SK-N-SH treated with all-trans-retinoic acid at 6 μM for 48 hours (cell line): ENCODE measurements around the gene UPK3A.
"Not testable (repeated sequence)": the region's sequence is repeated elsewhere in the genome, so short reads cannot be mapped to it uniquely, and the experiment has no call there.

ENCODE experiments used
- ATAC-seq: fragments of 200-7000 bp; cut with Tn5 transposase; 3 replicates; pipeline ENCODE4 v1.9.1; 2020; ENCODE audit warnings: mild to moderate bottlenecking, moderate library complexity
- ARNTL ChIP-seq: fragments of 450-650 bp; formaldehyde crosslinking; IDR thresholded peaks from 2 replicates; pipeline ENCODE4 v1.5.0; 2020; ENCODE audit warnings: low read depth, mild to moderate bottlenecking, moderate library complexity, borderline replicate concordance
- BACH2 ChIP-seq: fragments of 250-450 bp; sonication (Bioruptor Pico); IDR thresholded peaks from 2 replicates; pipeline ENCODE4 v1.9.0; 2021; ENCODE audit warnings: mild to moderate bottlenecking, borderline replicate concordance
- CSRNP3 ChIP-seq: fragments of 250-450 bp; sonication (Bioruptor Pico); IDR thresholded peaks from 2 replicates; pipeline ENCODE4 v1.5.1; 2021; ENCODE audit warnings: mild to moderate bottlenecking, moderate library complexity
- ESRRG ChIP-seq: fragments of 250-450 bp; sonication (Bioruptor Pico); IDR thresholded peaks from 2 replicates; pipeline ENCODE4 v1.6.1; 2021; ENCODE audit warnings: mild to moderate bottlenecking
- GLIS3 ChIP-seq: fragments of 250-450 bp; sonication (Bioruptor Pico); IDR thresholded peaks from 2 replicates; pipeline ENCODE4 v1.5.0; 2020; ENCODE audit warnings: mild to moderate bottlenecking, moderate library complexity
- ISL1 ChIP-seq: fragments of 250-450 bp; sonication (Bioruptor Pico); IDR thresholded peaks from 2 replicates; pipeline ENCODE4 v2.1.2; 2022; ENCODE audit warnings: mild to moderate bottlenecking, moderate library complexity
- OSR1 ChIP-seq: fragments of 250-450 bp; sonication (Bioruptor Pico); IDR thresholded peaks from 2 replicates; pipeline ENCODE4 v1.8.0; 2022; ENCODE audit warnings: moderate library complexity, mild to moderate bottlenecking, inconsistent platforms
- PATZ1 ChIP-seq: fragments of 250-450 bp; sonication (Bioruptor Pico); IDR thresholded peaks from 2 replicates; pipeline ENCODE4 v1.8.0; 2020; ENCODE audit warnings: mild to moderate bottlenecking, moderate library complexity, borderline replicate concordance
- POU6F1 ChIP-seq: fragments of 250-450 bp; sonication (Bioruptor Pico); IDR thresholded peaks from 2 replicates; pipeline ENCODE4 v1.8.0; 2021; ENCODE audit warnings: low read depth, mild to moderate bottlenecking, moderate library complexity, borderline replicate concordance
- PPARA ChIP-seq: fragments of 250-450 bp; sonication (Bioruptor Pico); IDR thresholded peaks from 2 replicates; pipeline ENCODE4 v1.5.0; 2020; ENCODE audit warnings: mild to moderate bottlenecking, borderline replicate concordance
- RARB ChIP-seq: fragments of 250-450 bp; sonication (Bioruptor Pico); IDR thresholded peaks from 2 replicates; pipeline ENCODE4 v1.8.0; 2021; ENCODE audit warnings: mild to moderate bottlenecking, moderate library complexity
- SNAI2 ChIP-seq: fragments of 250-450 bp; sonication (Bioruptor Pico); IDR thresholded peaks from 2 replicates; pipeline ENCODE4 v1.5.0; 2020; ENCODE audit warnings: mild to moderate bottlenecking, moderate library complexity
- ZC3H10 ChIP-seq: fragments of 250-450 bp; sonication (Bioruptor Pico); IDR thresholded peaks from 2 replicates; pipeline ENCODE4 v1.5.1; 2021; ENCODE audit warnings: mild to moderate bottlenecking, moderate library complexity
- ZFP3 ChIP-seq: fragments of 250-450 bp; sonication (Bioruptor Pico); IDR thresholded peaks from 2 replicates; pipeline ENCODE4 v1.5.0; 2020; ENCODE audit warnings: mild to moderate bottlenecking, moderate library complexity
- ZFP30 ChIP-seq: fragments of 450-650 bp; formaldehyde crosslinking; IDR thresholded peaks from 2 replicates; pipeline ENCODE4 v1.5.0; 2022; ENCODE audit warnings: mild to moderate bottlenecking, moderate library complexity
- ZNF565 ChIP-seq: fragments of 450-650 bp; formaldehyde crosslinking; conservative IDR thresholded peaks from 2 replicates; pipeline ENCODE4 v1.5.0; 2020; ENCODE audit warnings: low read depth, mild to moderate bottlenecking, moderate library complexity
- ZNF8 ChIP-seq: fragments of 450-650 bp; formaldehyde crosslinking; IDR thresholded peaks from 2 replicates; pipeline ENCODE4 v1.5.0; 2020; ENCODE audit warnings: mild to moderate bottlenecking, moderate library complexity
- TF ChIP-seq, protein P1 (sequence below): fragments of 250-450 bp; sonication (Bioruptor Pico); IDR thresholded peaks from 2 replicates; pipeline ENCODE4 v1.5.0; 2020; ENCODE audit warnings: mild to moderate bottlenecking, moderate library complexity

Gene UPK3A

GRCh38 chr22:45259754-45260394, 24.9 kb upstream of the UPK3A start:
- TF ChIP-seq ZFP3 (CRISPR knock-in tag) (no peak), CSRNP3 (no peak), ZNF8 (CRISPR knock-in tag) (no peak), RARB (CRISPR knock-in tag) (no peak), SNAI2 (no peak), ZC3H10 (CRISPR knock-in tag) (no peak), ISL1 (CRISPR knock-in tag) (no peak), ZNF565 (no peak), BACH2 (no peak), OSR1 (CRISPR knock-in tag) (no peak), PPARA (CRISPR knock-in tag) (no peak), GLIS3 (CRISPR knock-in tag) (no peak)
- TF ChIP-seq, protein P1, sequence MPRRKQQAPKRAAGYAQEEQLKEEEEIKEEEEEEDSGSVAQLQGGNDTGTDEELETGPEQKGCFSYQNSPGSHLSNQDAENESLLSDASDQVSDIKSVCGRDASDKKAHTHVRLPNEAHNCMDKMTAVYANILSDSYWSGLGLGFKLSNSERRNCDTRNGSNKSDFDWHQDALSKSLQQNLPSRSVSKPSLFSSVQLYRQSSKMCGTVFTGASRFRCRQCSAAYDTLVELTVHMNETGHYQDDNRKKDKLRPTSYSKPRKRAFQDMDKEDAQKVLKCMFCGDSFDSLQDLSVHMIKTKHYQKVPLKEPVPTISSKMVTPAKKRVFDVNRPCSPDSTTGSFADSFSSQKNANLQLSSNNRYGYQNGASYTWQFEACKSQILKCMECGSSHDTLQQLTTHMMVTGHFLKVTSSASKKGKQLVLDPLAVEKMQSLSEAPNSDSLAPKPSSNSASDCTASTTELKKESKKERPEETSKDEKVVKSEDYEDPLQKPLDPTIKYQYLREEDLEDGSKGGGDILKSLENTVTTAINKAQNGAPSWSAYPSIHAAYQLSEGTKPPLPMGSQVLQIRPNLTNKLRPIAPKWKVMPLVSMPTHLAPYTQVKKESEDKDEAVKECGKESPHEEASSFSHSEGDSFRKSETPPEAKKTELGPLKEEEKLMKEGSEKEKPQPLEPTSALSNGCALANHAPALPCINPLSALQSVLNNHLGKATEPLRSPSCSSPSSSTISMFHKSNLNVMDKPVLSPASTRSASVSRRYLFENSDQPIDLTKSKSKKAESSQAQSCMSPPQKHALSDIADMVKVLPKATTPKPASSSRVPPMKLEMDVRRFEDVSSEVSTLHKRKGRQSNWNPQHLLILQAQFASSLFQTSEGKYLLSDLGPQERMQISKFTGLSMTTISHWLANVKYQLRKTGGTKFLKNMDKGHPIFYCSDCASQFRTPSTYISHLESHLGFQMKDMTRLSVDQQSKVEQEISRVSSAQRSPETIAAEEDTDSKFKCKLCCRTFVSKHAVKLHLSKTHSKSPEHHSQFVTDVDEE (CRISPR knock-in tag): no peak
- ATAC-seq: no peak

DNA sequence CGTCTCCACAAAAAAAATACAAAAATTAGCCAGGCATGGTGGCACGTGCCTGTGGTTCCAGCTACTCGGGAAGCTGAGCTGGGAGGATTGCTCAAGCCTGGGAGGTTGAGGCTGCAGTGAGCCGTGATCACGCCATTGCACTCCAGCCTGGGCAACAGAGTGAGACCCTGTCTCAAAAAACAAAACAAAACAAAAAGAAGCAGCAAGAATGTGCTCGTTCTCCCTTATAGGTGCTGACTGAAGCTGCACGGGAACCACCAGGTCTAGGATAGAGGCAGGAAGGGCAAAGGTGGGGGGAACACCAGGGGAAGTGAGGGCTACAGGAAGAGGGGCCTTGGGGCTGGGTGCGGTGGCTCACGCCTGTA, 24.4 kb upstream of the UPK3A start:
- not testable (repeated sequence) for ATAC-seq

DNA sequence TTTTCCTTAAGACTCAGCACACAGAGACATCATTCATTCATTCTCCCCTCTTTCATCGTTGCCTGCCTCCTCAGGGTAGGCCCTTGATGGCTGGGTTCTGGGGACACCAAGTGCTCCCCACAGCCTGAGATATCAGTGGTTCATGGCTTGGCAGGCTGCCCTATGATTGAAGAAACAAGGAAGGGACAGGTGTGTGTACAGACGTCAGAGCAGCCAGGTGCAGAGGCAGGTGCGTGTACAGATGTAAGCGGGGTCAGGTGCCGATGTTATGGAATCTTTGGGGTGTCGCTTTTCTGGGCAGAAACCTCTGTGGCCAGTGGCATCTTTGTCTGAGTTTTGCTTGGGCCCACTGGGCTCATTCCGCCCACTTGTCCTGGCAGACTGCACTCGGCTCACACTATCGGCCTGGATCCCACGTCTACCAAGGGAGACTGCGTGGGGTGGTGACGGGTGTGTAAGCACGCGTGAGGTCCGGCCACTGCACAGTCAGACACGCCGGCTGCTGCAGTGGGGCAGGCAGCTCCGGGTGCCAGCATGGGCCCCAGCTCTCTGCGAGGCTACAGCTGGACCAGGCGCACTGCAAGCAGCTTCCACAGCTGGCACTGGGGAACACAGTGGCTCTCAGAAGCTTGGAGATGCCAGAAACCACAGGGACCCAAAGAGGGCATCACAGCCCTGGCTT, 23.2 kb upstream of the UPK3A start:
- TF ChIP-seq BACH2 (no peak), ZNF565 (no peak), RARB (CRISPR knock-in tag) (no peak), ESRRG (no peak), ZFP30 (CRISPR knock-in tag) (no peak), PATZ1 (CRISPR knock-in tag) (no peak), ARNTL (CRISPR knock-in tag) (no peak)
- TF ChIP-seq, all 23 proteins: peak for 0
- ATAC-seq: no peak

- ATAC-seq: no peak
- TF ChIP-seq SNAI2: no peak
- TF ChIP-seq CSRNP3: no peak
- no peak for TF ChIP-seq POU6F1 (CRISPR knock-in tag)
- no peak for TF ChIP-seq ESRRG
- TF ChIP-seq ISL1 (CRISPR knock-in tag): no peak
These were observed 22.4 kb upstream of the UPK3A start for GRCh38 chr22:45262195-45262930.
